Liver (tissue), 9 donors: ENCODE data around the gene JAGN1. TPM values are rescaled to one million over a fixed set of nuclear protein-coding genes. Genes with fewer than 3 reads are reported as not detected.

Source experiments
- DNase-seq: peaks from one replicate; pipeline ENCODE4 v3.0.0-alpha.2; 2017; ENCODE audit warnings: low spot score
- H3K27ac ChIP-seq, 2 donors: one replicate each; pipeline ENCODE4 v1.7.0; 2013; ENCODE audit warnings: inconsistent platforms in 2 of 2, low read length in 2 of 2, control low read depth in 1 of 2, low read depth in 1 of 2, mild to moderate bottlenecking in 1 of 2
- H3K27me3 ChIP-seq, 4 donors: one replicate each; pipeline versions ENCODE4 v1.6.1 to v1.7.0; 2013; ENCODE audit warnings: low read length in 3 of 4, inconsistent platforms in 1 of 4, mild to moderate bottlenecking in 1 of 4, moderate library complexity in 1 of 4; ENCODE audit not compliant: control insufficient read depth in 4 of 4, insufficient read depth in 4 of 4
- H3K36me3 ChIP-seq, 4 donors: one replicate each; pipeline versions ENCODE4 v1.6.1 to v1.7.0; 2013; ENCODE audit warnings: low read length in 3 of 4, mild to moderate bottlenecking in 3 of 4, low read depth in 1 of 4, moderate library complexity in 1 of 4; ENCODE audit not compliant: control insufficient read depth in 4 of 4, insufficient read depth in 3 of 4
- H3K4me1 ChIP-seq, 4 donors: one replicate each; pipeline versions ENCODE4 v1.6.1 to v1.7.0; 2013; ENCODE audit warnings: low read length in 3 of 4, mild to moderate bottlenecking in 3 of 4, moderate library complexity in 1 of 4; ENCODE audit not compliant: control insufficient read depth in 4 of 4, insufficient read depth in 4 of 4
- H3K4me3 ChIP-seq, 3 donors: one replicate each; pipeline versions ENCODE4 v1.6.1 to v1.7.0; 2013; ENCODE audit warnings: low read length in 3 of 3, control low read depth in 1 of 3, low read depth in 1 of 3, mild to moderate bottlenecking in 1 of 3
- H3K9ac ChIP-seq, 2 donors: one replicate each; pipeline ENCODE4 v1.7.0; 2013; ENCODE audit warnings: low read length in 2 of 2, mild to moderate bottlenecking in 2 of 2, moderate library complexity in 2 of 2, control low read depth in 1 of 2, low read depth in 1 of 2
- H3K9me3 ChIP-seq, 4 donors: one replicate each; pipeline versions ENCODE4 v1.6.1 to v1.7.0; 2013; ENCODE audit warnings: low read length in 3 of 4; ENCODE audit not compliant: control insufficient read depth in 4 of 4
- EGR1 ChIP-seq, 2 donors: IDR thresholded peaks; 2 replicates each; pipeline ENCODE4 v1.6.1; 2016 to 2018; ENCODE audit warnings: antibody characterized with exemption in 2 of 2, low read depth in 2 of 2
- FOXA1 ChIP-seq: IDR thresholded peaks from 2 replicates; pipeline ENCODE4 v1.6.1; 2016; ENCODE audit warnings: antibody characterized with exemption
- FOXA2 ChIP-seq: IDR thresholded peaks from 2 replicates; pipeline ENCODE4 v1.6.1; 2016; ENCODE audit warnings: antibody characterized with exemption
- GABPA ChIP-seq, 2 donors: IDR thresholded peaks in 1 of 2; conservative IDR thresholded peaks in 1 of 2; 2 replicates each; pipeline ENCODE4 v1.6.1; 2016; ENCODE audit warnings: antibody characterized with exemption in 2 of 2, mild to moderate bottlenecking in 1 of 2, moderate library complexity in 1 of 2
- HNF4A ChIP-seq, 2 donors: conservative IDR thresholded peaks; 2 replicates each; pipeline ENCODE4 v1.6.1; 2016; ENCODE audit warnings: antibody characterized with exemption in 2 of 2, mild to moderate bottlenecking in 2 of 2
- HNF4G ChIP-seq: IDR thresholded peaks from 2 replicates; pipeline ENCODE4 v1.6.1; 2016; ENCODE audit warnings: antibody characterized with exemption
- JUND ChIP-seq, 2 donors: IDR thresholded peaks; 2 replicates each; pipeline ENCODE4 v1.6.1; 2016; ENCODE audit warnings: antibody characterized with exemption in 2 of 2
- NR2F2 ChIP-seq: IDR thresholded peaks from 2 replicates; pipeline ENCODE4 v1.6.1; 2016; ENCODE audit warnings: antibody characterized with exemption
- RAD21 ChIP-seq, 2 donors: IDR thresholded peaks; 2 replicates each; pipeline ENCODE4 v1.6.1; 2016; ENCODE audit warnings: antibody characterized with exemption in 2 of 2, mild to moderate bottlenecking in 2 of 2
- RXRA ChIP-seq, 2 donors: IDR thresholded peaks; 2 replicates each; pipeline ENCODE4 v1.6.1; 2017 to 2018; ENCODE audit warnings: antibody characterized with exemption in 2 of 2, mild to moderate bottlenecking in 1 of 2
- SP1 ChIP-seq: IDR thresholded peaks from 2 replicates; pipeline ENCODE4 v1.6.1; 2018; ENCODE audit warnings: antibody characterized with exemption, mild to moderate bottlenecking
- TAF1 ChIP-seq: conservative IDR thresholded peaks from 2 replicates; pipeline ENCODE4 v1.6.1; 2016; ENCODE audit warnings: antibody characterized with exemption, mild to moderate bottlenecking
- YY1 ChIP-seq: IDR thresholded peaks from 2 replicates; pipeline ENCODE4 v1.6.1; 2016; ENCODE audit warnings: antibody characterized with exemption, mild to moderate bottlenecking
- WGBS: extraction: QIAGEN DNeasy Blood & Tissue Kit; methylation state at CpG from one replicate; pipeline ENCODE4 v1.1.7; 2013; 5-methylcytosine and 5-hydroxymethylcytosine counted together
- polyA plus RNA-seq, 2 donors: library from polyadenylated mRNA; stranded (reverse) in 1 of 2; unstranded in 1 of 2; fragments of 200-250 nt in 1 of 2; fragments of >200 nt in 1 of 2; fragmentation: Nextera tagmentation in 1 of 2; extraction: Ambion mirVana in 1 of 2; gene quantifications; one replicate each; pipeline versions ENCODE4 v1.2.1 to v1.2.3, GENCODE V29; 2013 to 2015
- total RNA-seq, 2 donors: library from RNA; depleted of rRNA; stranded (reverse); fragments of >200 nt; gene quantifications; one replicate each; pipeline ENCODE4 v1.2.3, GENCODE V29; 2014
- TF ChIP-seq, protein P1 (sequence below): fragments of 150-350 bp; IDR thresholded peaks from 2 replicates; pipeline ENCODE4 v1.5.1; 2017; ENCODE audit warnings: improper control_type of control experiment, low read depth, low read length; ENCODE audit not compliant: missing input control
- TF ChIP-seq, protein P2 (sequence below): IDR thresholded peaks from 2 replicates; pipeline ENCODE4 v1.6.1; 2016; ENCODE audit warnings: antibody characterized with exemption
- TF ChIP-seq, protein P3 (sequence below): IDR thresholded peaks from 2 replicates; pipeline ENCODE4 v1.6.1; 2016; ENCODE audit warnings: antibody characterized with exemption, mild to moderate bottlenecking
- donor health status: healthy.
- donor health status: healthy.
- donor health status: healthy.
- donor health status: healthy.
- donor health status: healthy.

JAGN1 gene
- total and polyA plus RNA-seq, 4 donors, result 18.0 to 46.8 (median 30.6) TPM

DNA sequence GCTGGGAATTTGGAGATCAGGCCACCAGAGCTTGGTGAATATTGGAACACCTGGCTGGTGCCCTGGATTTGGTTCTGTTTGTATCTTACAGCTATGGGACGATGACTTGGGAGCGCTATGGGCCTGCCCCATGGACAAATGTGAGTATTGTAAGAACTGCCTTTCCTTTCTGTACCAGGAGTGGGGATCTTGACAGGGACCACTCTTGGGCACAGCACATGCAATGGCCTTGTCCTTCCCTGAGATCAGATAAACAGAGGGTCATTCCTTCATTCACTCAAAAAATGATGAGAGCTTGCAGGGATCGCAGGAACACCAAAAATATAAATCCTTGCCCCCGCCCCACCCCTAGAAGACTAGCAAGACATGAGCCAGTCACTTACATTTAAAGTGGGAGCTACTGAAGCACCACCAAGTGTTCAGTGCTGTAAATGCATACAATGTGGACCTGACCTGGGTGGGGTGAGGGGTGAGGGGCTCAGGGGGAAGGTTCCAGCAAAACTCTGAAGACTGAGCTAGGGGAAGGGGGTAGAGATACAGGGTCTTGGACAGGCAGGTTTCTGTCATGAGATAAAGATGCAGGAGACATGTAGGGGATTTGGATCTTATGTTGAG, 40.5 kb downstream of the JAGN1 start:
- no peak overlapping the region for H3K27ac ChIP-seq
- no peak for TF ChIP-seq FOXA2
- TF ChIP-seq, protein P1, sequence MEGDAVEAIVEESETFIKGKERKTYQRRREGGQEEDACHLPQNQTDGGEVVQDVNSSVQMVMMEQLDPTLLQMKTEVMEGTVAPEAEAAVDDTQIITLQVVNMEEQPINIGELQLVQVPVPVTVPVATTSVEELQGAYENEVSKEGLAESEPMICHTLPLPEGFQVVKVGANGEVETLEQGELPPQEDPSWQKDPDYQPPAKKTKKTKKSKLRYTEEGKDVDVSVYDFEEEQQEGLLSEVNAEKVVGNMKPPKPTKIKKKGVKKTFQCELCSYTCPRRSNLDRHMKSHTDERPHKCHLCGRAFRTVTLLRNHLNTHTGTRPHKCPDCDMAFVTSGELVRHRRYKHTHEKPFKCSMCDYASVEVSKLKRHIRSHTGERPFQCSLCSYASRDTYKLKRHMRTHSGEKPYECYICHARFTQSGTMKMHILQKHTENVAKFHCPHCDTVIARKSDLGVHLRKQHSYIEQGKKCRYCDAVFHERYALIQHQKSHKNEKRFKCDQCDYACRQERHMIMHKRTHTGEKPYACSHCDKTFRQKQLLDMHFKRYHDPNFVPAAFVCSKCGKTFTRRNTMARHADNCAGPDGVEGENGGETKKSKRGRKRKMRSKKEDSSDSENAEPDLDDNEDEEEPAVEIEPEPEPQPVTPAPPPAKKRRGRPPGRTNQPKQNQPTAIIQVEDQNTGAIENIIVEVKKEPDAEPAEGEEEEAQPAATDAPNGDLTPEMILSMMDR, result peak; percentile 7
- no peak for TF ChIP-seq FOXA1
- no peak for TF ChIP-seq EGR1 (IDR thresholded peaks at IDR 0.05; ENCODE audit: low read depth in 2 of 2)
- TF ChIP-seq RXRA (IDR thresholded peaks at IDR 0.05), result no peak
- TF ChIP-seq YY1, result no peak
- no peak for TF ChIP-seq GABPA (IDR thresholded peaks at IDR 0.05 in 1 of 2, conservative IDR thresholded peaks at IDR 0.05 in 1 of 2)
- TF ChIP-seq HNF4A (conservative IDR thresholded peaks at IDR 0.05), result no peak
- TF ChIP-seq, protein P2, sequence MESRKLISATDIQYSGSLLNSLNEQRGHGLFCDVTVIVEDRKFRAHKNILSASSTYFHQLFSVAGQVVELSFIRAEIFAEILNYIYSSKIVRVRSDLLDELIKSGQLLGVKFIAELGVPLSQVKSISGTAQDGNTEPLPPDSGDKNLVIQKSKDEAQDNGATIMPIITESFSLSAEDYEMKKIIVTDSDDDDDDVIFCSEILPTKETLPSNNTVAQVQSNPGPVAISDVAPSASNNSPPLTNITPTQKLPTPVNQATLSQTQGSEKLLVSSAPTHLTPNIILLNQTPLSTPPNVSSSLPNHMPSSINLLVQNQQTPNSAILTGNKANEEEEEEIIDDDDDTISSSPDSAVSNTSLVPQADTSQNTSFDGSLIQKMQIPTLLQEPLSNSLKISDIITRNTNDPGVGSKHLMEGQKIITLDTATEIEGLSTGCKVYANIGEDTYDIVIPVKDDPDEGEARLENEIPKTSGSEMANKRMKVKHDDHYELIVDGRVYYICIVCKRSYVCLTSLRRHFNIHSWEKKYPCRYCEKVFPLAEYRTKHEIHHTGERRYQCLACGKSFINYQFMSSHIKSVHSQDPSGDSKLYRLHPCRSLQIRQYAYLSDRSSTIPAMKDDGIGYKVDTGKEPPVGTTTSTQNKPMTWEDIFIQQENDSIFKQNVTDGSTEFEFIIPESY, result no peak
- TF ChIP-seq SP1, result no peak
- no peak for TF ChIP-seq NR2F2
- TF ChIP-seq HNF4G, result no peak
- peak; percentile 24 to 54 for TF ChIP-seq RAD21 (IDR thresholded peaks at IDR 0.05)
- TF ChIP-seq JUND (IDR thresholded peaks at IDR 0.05), result no peak
- TF ChIP-seq TAF1, result no peak
- TF ChIP-seq, protein P3, sequence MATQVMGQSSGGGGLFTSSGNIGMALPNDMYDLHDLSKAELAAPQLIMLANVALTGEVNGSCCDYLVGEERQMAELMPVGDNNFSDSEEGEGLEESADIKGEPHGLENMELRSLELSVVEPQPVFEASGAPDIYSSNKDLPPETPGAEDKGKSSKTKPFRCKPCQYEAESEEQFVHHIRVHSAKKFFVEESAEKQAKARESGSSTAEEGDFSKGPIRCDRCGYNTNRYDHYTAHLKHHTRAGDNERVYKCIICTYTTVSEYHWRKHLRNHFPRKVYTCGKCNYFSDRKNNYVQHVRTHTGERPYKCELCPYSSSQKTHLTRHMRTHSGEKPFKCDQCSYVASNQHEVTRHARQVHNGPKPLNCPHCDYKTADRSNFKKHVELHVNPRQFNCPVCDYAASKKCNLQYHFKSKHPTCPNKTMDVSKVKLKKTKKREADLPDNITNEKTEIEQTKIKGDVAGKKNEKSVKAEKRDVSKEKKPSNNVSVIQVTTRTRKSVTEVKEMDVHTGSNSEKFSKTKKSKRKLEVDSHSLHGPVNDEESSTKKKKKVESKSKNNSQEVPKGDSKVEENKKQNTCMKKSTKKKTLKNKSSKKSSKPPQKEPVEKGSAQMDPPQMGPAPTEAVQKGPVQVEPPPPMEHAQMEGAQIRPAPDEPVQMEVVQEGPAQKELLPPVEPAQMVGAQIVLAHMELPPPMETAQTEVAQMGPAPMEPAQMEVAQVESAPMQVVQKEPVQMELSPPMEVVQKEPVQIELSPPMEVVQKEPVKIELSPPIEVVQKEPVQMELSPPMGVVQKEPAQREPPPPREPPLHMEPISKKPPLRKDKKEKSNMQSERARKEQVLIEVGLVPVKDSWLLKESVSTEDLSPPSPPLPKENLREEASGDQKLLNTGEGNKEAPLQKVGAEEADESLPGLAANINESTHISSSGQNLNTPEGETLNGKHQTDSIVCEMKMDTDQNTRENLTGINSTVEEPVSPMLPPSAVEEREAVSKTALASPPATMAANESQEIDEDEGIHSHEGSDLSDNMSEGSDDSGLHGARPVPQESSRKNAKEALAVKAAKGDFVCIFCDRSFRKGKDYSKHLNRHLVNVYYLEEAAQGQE, result no peak
- H3K36me3 ChIP-seq, result peaks cover 2 to 29% (median 9%) of the 10 kb centered on the region in 4 donors
- H3K9me3 ChIP-seq, result no peaks in the 10 kb centered on the region
- 96% methylated on average over 4 of the region's 4 CpGs for WGBS
- no peak for DNase-seq
- no peaks in the 10 kb centered on the region for H3K27me3 ChIP-seq
- H3K9ac ChIP-seq, result no peak overlapping the region
- H3K4me1 ChIP-seq, result peaks cover 4 to 29% (median 22%) of the 10 kb centered on the region in 4 donors
- H3K4me3 ChIP-seq, result no peak overlapping the region

GRCh38 chr3:9932535-9932842, 42.1 kb downstream of the JAGN1 start:
- H3K27me3 ChIP-seq, result no peaks in the 10 kb centered on the region
- H3K4me3 ChIP-seq, result peak overlapping the region; percentile 68 to 70 (median 69)
- H3K9ac ChIP-seq, result no peak overlapping the region
- peaks cover 2 to 38% (median 11%) of the 10 kb centered on the region in 4 donors for H3K36me3 ChIP-seq
- WGBS, result 14% methylated on average over 13 of the region's 13 CpGs
- TF ChIP-seq RAD21 (IDR thresholded peaks at IDR 0.05) (no peak), FOXA2 (no peak), SP1 (no peak), JUND (IDR thresholded peaks at IDR 0.05) (no peak), FOXA1 (no peak), RXRA (IDR thresholded peaks at IDR 0.05) (no peak), GABPA (IDR thresholded peaks at IDR 0.05 in 1 of 2, conservative IDR thresholded peaks at IDR 0.05 in 1 of 2) (no peak), HNF4A (conservative IDR thresholded peaks at IDR 0.05) (no peak), HNF4G (no peak)
- TF ChIP-seq, protein P3, result no peak
- TF ChIP-seq, protein P2, result no peak
- H3K9me3 ChIP-seq, result no peaks in the 10 kb centered on the region
- no peak for DNase-seq
- H3K4me1 ChIP-seq, result peaks cover 4 to 29% (median 22%) of the 10 kb centered on the region in 4 donors
- peak overlapping the region; percentile 87 to 93 for H3K27ac ChIP-seq
